HG02970 (cell line): Measurements from ENCODE around the gene ARHGAP35.
"Not testable (repeated sequence)": the region's sequence is repeated elsewhere in the genome, so short reads cannot be mapped to it uniquely, and the experiment has no call there.

Source experiments
- ATAC-seq: cut with Tn5 transposase; IDR thresholded peaks from one replicate; pipeline ENCODE4 v1.9.1; 2021; ENCODE audit warnings: mild to moderate bottlenecking, moderate library complexity, moderate number of reproducible peaks; ENCODE audit not compliant: unreplicated experiment, low FRiP score

ARHGAP35 gene

GRCh38 chr19:46860846-46861690 lies at the start of gene ARHGAP35:
Gene ARHGAP35 (plus strand): TSS chr19:46860997. CDS start chr19:46918676, 57,679 bp downstream.
- no peak for ATAC-seq

- ATAC-seq: no peak
Observed at GRCh38 chr19:46812977-46813838, 47.6 kb upstream of the ARHGAP35 start.

- ATAC-seq: no peak
Observed at GRCh38 chr19:46813839-46814358, 46.9 kb upstream of the ARHGAP35 start.

- ATAC-seq: no peak
Observed at GRCh38 chr19:46815833-46816627, 44.8 kb upstream of the ARHGAP35 start.

- no peak for ATAC-seq
Observed at GRCh38 chr19:46818812-46819211, 42.0 kb upstream of the ARHGAP35 start.

GRCh38 chr19:46821512-46822409 lies 39.0 kb upstream of the ARHGAP35 start:
- no peak for ATAC-seq

GRCh38 chr19:46822410-46822787 lies 38.4 kb upstream of the ARHGAP35 start:
- ATAC-seq: not testable (repeated sequence)

GRCh38 chr19:46823049-46823448 lies 37.7 kb upstream of the ARHGAP35 start:
- ATAC-seq: no peak

GRCh38 chr19:46824890-46825730 lies 35.7 kb upstream of the ARHGAP35 start:
- no peak for ATAC-seq

- ATAC-seq: no peak
Observed at GRCh38 chr19:46825731-46826055, 35.1 kb upstream of the ARHGAP35 start.

GRCh38 chr19:46828484-46828883 lies 32.3 kb upstream of the ARHGAP35 start:
- ATAC-seq: no peak

GRCh38 chr19:46830864-46831263 lies 29.9 kb upstream of the ARHGAP35 start:
- ATAC-seq: no peak

- ATAC-seq: no peak
Observed at GRCh38 chr19:46834121-46834520, 26.7 kb upstream of the ARHGAP35 start.

GRCh38 chr19:46834984-46835383 lies 25.8 kb upstream of the ARHGAP35 start:
- ATAC-seq: no peak

- no peak for ATAC-seq
Observed at GRCh38 chr19:46838160-46838559, 22.6 kb upstream of the ARHGAP35 start.

- ATAC-seq: no peak
Observed at GRCh38 chr19:46839752-46840497, 20.9 kb upstream of the ARHGAP35 start.

GRCh38 chr19:46840498-46840942 lies 20.3 kb upstream of the ARHGAP35 start:
- ATAC-seq: no peak
